Measurements from ENCODE around the gene UPF1.
"Not testable (repeated sequence)": the region's sequence is repeated elsewhere in the genome, so short reads cannot be mapped to it uniquely, and the experiment has no call there.

The UPF1 gene

DNA sequence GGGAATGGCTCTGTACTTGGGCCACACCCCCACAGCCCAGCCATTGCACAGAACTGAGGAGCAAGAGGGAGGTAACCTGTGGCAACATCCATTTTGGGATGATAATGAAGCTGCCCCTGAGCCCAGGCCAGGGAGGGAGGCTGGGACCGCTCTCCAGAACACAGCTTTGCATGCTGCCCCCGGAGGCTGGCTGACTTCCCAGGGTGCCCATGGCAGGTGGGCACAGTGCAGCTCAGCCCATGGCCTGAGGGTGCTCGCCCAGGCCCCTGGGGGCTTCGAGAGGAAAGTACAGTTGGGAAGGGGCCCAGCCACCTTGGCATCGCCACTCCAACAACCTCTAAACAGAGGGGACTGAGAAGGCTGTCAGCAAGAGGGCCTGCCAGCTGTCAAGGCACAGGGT, 81.7 kb downstream of the UPF1 start:
- no peak overlapping the region for H3K27ac ChIP-seq (ENCODE audit: low read depth, low read length, severe bottlenecking)
- 82 to 94% methylated on average over 2 to 5 of the region's 5 CpGs for WGBS, 2 experiments (ENCODE audit: insufficient coverage in 2 of 2)
- H3K4me1 ChIP-seq (ENCODE audit: control insufficient read depth, insufficient read depth, low read length, poor library complexity, severe bottlenecking) = no peaks in the 10 kb centered on the region
- no peaks in the 10 kb centered on the region for H3K9me3 ChIP-seq (ENCODE audit: control insufficient read depth, low read length)
- peaks cover 69% of the 10 kb centered on the region for H3K36me3 ChIP-seq (ENCODE audit: control insufficient read depth, insufficient read depth, low read length)
- no peak overlapping the region for H3K4me3 ChIP-seq (ENCODE audit: extremely low read depth, insufficient read depth, low read length, poor library complexity, severe bottlenecking)

DNA sequence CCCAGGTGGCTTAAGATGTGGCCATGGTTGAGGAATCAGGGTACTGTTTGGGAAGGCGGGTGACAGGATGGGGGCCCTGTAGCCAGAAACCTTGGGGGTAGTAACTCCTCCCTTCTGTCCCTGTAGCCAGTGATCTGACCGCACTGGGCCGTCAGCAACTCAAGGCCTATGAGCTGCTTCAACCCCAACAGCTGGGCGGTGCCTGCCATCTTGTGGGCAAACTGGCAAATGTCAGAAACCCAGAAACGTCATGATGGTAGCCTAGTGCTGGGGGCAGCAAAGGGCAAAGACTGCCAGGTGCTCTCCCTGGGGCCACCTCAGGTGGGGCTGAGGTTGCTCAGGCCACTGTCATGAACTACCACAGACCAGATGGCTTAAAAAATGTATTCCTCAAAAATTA, 83.9 kb downstream of the UPF1 start:
- Histone ChIP-seq H3K4me1 (ENCODE audit: control insufficient read depth, insufficient read depth, low read length, poor library complexity, severe bottlenecking) (peaks cover 4% of the 10 kb centered on the region), H3K9me3 (ENCODE audit: control insufficient read depth, low read length) (no peaks in the 10 kb centered on the region), H3K36me3 (ENCODE audit: control insufficient read depth, insufficient read depth, low read length) (peaks cover 49% of the 10 kb centered on the region), H3K4me3 (ENCODE audit: extremely low read depth, insufficient read depth, low read length, poor library complexity, severe bottlenecking) (no peak overlapping the region), H3K27ac (ENCODE audit: low read depth, low read length, severe bottlenecking) (no peak overlapping the region)
- 71 to 83% methylated on average over 5 of the region's 5 CpGs for WGBS, 2 experiments (ENCODE audit: insufficient coverage in 2 of 2)

DNA sequence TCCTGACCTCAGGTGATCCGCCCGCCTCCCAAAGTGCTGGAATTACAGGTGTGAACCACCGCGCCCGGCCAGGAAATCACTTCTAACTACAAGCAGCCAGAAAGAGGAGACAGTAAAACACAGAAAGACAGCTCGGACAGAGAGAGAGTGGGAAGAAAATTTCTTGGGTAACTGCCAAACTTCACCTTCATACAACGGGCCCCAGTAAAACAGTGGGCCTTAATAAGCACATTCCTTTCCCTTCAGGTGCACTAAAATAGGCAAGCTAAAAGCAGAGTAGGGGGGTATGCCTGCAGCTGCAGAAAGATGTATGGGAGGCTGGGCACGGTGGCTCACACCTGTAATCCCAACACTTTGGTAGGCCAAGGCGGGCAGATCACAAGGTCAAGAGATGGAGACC, 85.8 kb downstream of the UPF1 start:
- H3K27ac ChIP-seq (ENCODE audit: low read depth, low read length, severe bottlenecking); H3K4me1 ChIP-seq (ENCODE audit: control insufficient read depth, insufficient read depth, low read length, poor library complexity, severe bottlenecking); H3K9me3 ChIP-seq (ENCODE audit: control insufficient read depth, low read length); H3K4me3 ChIP-seq (ENCODE audit: extremely low read depth, insufficient read depth, low read length, poor library complexity, severe bottlenecking): not testable (repeated sequence)
- peaks cover 52% of the 10 kb centered on the region for H3K36me3 ChIP-seq (ENCODE audit: control insufficient read depth, insufficient read depth, low read length)
- WGBS, 2 experiments (ENCODE audit: insufficient coverage in 2 of 2) = 87 to 96% methylated on average over 7 of the region's 9 CpGs
